ENCODE data around the gene SHMT2.

- TF ChIP-seq POLR2A (IDR thresholded peaks at IDR 0.05), result no peak
- TF ChIP-seq EP300 (IDR thresholded peaks at IDR 0.05), result no peak
Observed at GRCh38 chr12:57278465-57279381, 49.2 kb downstream of the SHMT2 start.
